GM18907 (cell line): ENCODE data around the gene CUX1.

Source experiments
- ATAC-seq: cut with Tn5 transposase; IDR thresholded peaks from one replicate; pipeline ENCODE4 v1.9.1; 2021; ENCODE audit warnings: mild to moderate bottlenecking, moderate library complexity; ENCODE audit not compliant: unreplicated experiment

Gene CUX1

GRCh38 chr7:102275123-102275703 lies 457.8 kb downstream of the CUX1 start:
- ATAC-seq: no peak

GRCh38 chr7:102277901-102278300 lies 460.5 kb downstream of the CUX1 start:
- ATAC-seq: no peak

GRCh38 chr7:102279537-102280400 lies 462.3 kb downstream of the CUX1 start:
- ATAC-seq: peak; percentile 63

- no peak for ATAC-seq
Observed at GRCh38 chr7:102280521-102280920, 463.1 kb downstream of the CUX1 start.

- no peak for ATAC-seq
Observed at GRCh38 chr7:102281785-102282184, 464.4 kb downstream of the CUX1 start.

- ATAC-seq: no peak
Observed at GRCh38 chr7:102282465-102283362, 465.3 kb downstream of the CUX1 start.

- no peak for ATAC-seq
Observed at GRCh38 chr7:102283477-102284189, 466.2 kb downstream of the CUX1 start.

GRCh38 chr7:102284399-102284798 lies 467.0 kb downstream of the CUX1 start:
- no peak for ATAC-seq

- no peak for ATAC-seq
Observed at GRCh38 chr7:102284891-102285539, 467.6 kb downstream of the CUX1 start.

GRCh38 chr7:102285540-102286236 lies 468.3 kb downstream of the CUX1 start:
- ATAC-seq: no peak

GRCh38 chr7:102286237-102287110 lies 469.0 kb downstream of the CUX1 start, which contains the start of gene SH2B2:
Gene SH2B2 (plus strand): TSS chr7:102286868. CDS start chr7:102300551, 13,683 bp downstream.
- no peak for ATAC-seq

- ATAC-seq: no peak
Observed at GRCh38 chr7:102287111-102287980, 469.9 kb downstream of the CUX1 start.

- no peak for ATAC-seq
Observed at GRCh38 chr7:102287981-102288278, 470.5 kb downstream of the CUX1 start.

GRCh38 chr7:102288285-102288930 lies 471.0 kb downstream of the CUX1 start:
- ATAC-seq: no peak

- ATAC-seq: no peak
Observed at GRCh38 chr7:102289057-102289456, 471.6 kb downstream of the CUX1 start.

- peak; percentile 52 for ATAC-seq
Observed at GRCh38 chr7:102291056-102291915, 473.9 kb downstream of the CUX1 start.
